Measurements from ENCODE around the gene SKAP2. TPM values are rescaled to one million over a fixed set of nuclear protein-coding genes. Genes with fewer than 3 reads are reported as not detected.

SKAP2 gene
- polyA plus RNA-seq, 2 of the 4 experiments (the other 2 are of a cell fraction) = 18.7 to 23.0 TPM

DNA sequence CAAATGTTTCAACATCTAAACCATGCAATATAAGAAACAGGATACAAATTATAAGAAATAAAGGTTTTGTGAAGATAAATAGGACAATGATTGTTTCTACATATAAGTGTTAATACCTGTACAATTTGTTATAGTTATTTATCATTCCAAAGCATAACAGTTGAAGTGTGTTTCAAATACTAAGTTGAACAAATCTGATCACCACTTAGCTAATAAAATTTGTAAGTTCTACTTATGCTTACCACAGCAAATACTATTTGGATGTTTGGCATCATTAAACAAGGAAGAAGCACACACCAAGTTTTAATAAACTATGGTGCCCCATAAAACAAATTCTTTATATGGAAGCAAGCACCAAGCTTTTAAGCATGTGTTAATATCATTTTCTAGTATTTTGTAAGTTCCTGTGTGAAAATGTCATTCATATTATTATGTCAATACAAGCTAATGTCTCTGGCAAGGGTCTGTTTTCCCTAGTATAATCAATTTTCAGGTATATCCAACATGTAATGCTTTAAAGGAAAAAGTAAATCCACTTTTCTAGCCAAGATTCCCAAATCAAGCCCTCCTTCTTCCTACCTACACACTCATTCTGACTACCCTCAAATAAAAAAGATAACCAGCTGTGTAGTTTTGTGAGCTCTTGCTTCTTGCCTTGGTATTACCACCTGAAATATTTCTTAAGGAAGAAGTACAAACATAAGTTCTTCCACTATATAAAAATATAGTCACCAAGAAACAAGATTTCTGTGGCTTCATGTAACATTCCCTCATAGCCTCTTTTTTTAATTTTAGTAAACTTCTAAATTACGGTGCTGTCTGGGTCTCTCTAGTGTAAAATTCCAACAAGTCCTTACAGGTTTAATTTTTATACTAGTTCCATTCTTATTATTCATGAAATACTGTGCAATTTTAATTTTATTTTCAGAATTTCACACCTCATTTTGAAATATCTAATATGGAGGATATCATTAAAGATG is 9.2 kb downstream of the SKAP2 start:
- ATAC-seq = no peak
- POLR2A ChIA-PET = interaction anchor here (2.5 kb wide), 1 partner anchor 9 kb away, joined by 6 read pairs; the partner anchor contains the start of gene SKAP2
- Histone ChIP-seq H3K4me1 (peaks cover 9% of the 10 kb centered on the region), H3K4me2 (no peak overlapping the region), H3K27ac (no peak overlapping the region), H3K4me3 (no peak overlapping the region), H3K9me3 (no peaks in the 10 kb centered on the region)
- no peak for FAIRE-seq
- CTCF ChIA-PET = interaction anchor here (0.8 to 6.5 kb wide), 12 partner anchors 8 to 325 kb away, joined by 3 to 71 read pairs (median 5); partner anchors contain the start of gene HOXA5
- no peak for DNase-seq (ENCODE audit: low read depth in 1 of 2, low spot score in 1 of 2)
- TF ChIP-seq MAFK (IDR thresholded peaks at IDR 0.05; ENCODE audit: partially characterized antibody) = peak; percentile 48
- TF ChIP-seq RAD21 (conservative IDR thresholded peaks at IDR 0.05 in 1 of 2, IDR thresholded peaks at IDR 0.05 in 1 of 2) = no peak
- WGBS (ENCODE audit: missing lambda C conversion rate) = 91% methylated on average over 1 of the region's 1 CpG

- WGBS (ENCODE audit: missing lambda C conversion rate) = 14% methylated on average over 4 of the region's 4 CpGs
- ATAC-seq (peak; percentile 78 to 86; a peak in 5 of 6 replicates), FAIRE-seq (no peak)
Measured at GRCh38 chr7:26853788-26854393, 10.5 kb downstream of the SKAP2 start.

GRCh38 chr7:26850193-26850651 is 14.2 kb downstream of the SKAP2 start:
- POLR2A ChIA-PET = no interaction called here
- CTCF ChIA-PET = interaction anchor here (0.9 to 1.5 kb wide), 4 partner anchors 284 to 303 kb away, joined by 4 to 5 read pairs (median 5); partner anchors contain the start of gene HOXA3
- WGBS (ENCODE audit: missing lambda C conversion rate) = 91% methylated on average over 8 of the region's 8 CpGs
- H3K27ac ChIP-seq = no peak overlapping the region
- H3K4me3 ChIP-seq = no peak overlapping the region
- no peaks in the 10 kb centered on the region; the same call in 2 of the 3 replicates for H3K4me1 ChIP-seq
- no peak for FAIRE-seq
- TF ChIP-seq ATOH8 (CRISPR knock-in tag; IDR thresholded peaks at IDR 0.05; ENCODE audit: low read depth) = no peak
- TF ChIP-seq, protein P1, sequence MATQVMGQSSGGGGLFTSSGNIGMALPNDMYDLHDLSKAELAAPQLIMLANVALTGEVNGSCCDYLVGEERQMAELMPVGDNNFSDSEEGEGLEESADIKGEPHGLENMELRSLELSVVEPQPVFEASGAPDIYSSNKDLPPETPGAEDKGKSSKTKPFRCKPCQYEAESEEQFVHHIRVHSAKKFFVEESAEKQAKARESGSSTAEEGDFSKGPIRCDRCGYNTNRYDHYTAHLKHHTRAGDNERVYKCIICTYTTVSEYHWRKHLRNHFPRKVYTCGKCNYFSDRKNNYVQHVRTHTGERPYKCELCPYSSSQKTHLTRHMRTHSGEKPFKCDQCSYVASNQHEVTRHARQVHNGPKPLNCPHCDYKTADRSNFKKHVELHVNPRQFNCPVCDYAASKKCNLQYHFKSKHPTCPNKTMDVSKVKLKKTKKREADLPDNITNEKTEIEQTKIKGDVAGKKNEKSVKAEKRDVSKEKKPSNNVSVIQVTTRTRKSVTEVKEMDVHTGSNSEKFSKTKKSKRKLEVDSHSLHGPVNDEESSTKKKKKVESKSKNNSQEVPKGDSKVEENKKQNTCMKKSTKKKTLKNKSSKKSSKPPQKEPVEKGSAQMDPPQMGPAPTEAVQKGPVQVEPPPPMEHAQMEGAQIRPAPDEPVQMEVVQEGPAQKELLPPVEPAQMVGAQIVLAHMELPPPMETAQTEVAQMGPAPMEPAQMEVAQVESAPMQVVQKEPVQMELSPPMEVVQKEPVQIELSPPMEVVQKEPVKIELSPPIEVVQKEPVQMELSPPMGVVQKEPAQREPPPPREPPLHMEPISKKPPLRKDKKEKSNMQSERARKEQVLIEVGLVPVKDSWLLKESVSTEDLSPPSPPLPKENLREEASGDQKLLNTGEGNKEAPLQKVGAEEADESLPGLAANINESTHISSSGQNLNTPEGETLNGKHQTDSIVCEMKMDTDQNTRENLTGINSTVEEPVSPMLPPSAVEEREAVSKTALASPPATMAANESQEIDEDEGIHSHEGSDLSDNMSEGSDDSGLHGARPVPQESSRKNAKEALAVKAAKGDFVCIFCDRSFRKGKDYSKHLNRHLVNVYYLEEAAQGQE (IDR thresholded peaks at IDR 0.05) = no peak
- TF ChIP-seq FOSL2 (IDR thresholded peaks at IDR 0.05) = no peak
- TF ChIP-seq FOSL2 (CRISPR knock-in tag; IDR thresholded peaks at IDR 0.05) = peak; percentile 28; the same call in 1 of the 2 replicates
- DNase-seq (ENCODE audit: low read depth in 1 of 2, low spot score in 1 of 2) = no peak
- no peaks in the 10 kb centered on the region for H3K9me3 ChIP-seq
- H3K4me2 ChIP-seq = no peak overlapping the region
- no peak for ATAC-seq

More at GRCh38 chr7:26853788-26854393, 10.5 kb downstream of the SKAP2 start:
- Histone ChIP-seq H3K27ac (no peak overlapping the region), H3K4me1 (peaks cover 9% of the 10 kb centered on the region), H3K9me3 (no peaks in the 10 kb centered on the region), H3K4me3 (no peak overlapping the region), H3K4me2 (peak overlapping the region; percentile 36; the same call in 2 of the 3 replicates)
- peak in 1 of 2 experiments; percentile 67 for DNase-seq (ENCODE audit: low read depth in 1 of 2, low spot score in 1 of 2)
- POLR2A ChIA-PET = no interaction called here
- CTCF ChIA-PET = interaction anchor here (0.7 to 6.5 kb wide), 28 partner anchors 13 to 484 kb away, joined by 3 to 71 read pairs (median 4); partner anchors contain the start of genes HOXA3 and HOXA5
- TF ChIP-seq SMC3 (IDR thresholded peaks at IDR 0.05) = peak; percentile 95
- no peak for TF ChIP-seq MYC (IDR thresholded peaks at IDR 0.05; ENCODE audit: borderline replicate concordance, low read length)
- TF ChIP-seq NFE2L2 (conservative IDR thresholded peaks at IDR 0.05; ENCODE audit: low read length) = no peak
- TF ChIP-seq RNF2 (IDR thresholded peaks at IDR 0.05; ENCODE audit: borderline replicate concordance, low read depth) = no peak
- TF ChIP-seq, protein P2, sequence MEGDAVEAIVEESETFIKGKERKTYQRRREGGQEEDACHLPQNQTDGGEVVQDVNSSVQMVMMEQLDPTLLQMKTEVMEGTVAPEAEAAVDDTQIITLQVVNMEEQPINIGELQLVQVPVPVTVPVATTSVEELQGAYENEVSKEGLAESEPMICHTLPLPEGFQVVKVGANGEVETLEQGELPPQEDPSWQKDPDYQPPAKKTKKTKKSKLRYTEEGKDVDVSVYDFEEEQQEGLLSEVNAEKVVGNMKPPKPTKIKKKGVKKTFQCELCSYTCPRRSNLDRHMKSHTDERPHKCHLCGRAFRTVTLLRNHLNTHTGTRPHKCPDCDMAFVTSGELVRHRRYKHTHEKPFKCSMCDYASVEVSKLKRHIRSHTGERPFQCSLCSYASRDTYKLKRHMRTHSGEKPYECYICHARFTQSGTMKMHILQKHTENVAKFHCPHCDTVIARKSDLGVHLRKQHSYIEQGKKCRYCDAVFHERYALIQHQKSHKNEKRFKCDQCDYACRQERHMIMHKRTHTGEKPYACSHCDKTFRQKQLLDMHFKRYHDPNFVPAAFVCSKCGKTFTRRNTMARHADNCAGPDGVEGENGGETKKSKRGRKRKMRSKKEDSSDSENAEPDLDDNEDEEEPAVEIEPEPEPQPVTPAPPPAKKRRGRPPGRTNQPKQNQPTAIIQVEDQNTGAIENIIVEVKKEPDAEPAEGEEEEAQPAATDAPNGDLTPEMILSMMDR (IDR thresholded peaks at IDR 0.05) = peak; percentile 86
- TF ChIP-seq KDM1A (IDR thresholded peaks at IDR 0.05; ENCODE audit: low read depth) = no peak
- TF ChIP-seq HDAC2 (IDR thresholded peaks at IDR 0.05) = no peak
- peak; percentile 79 to 80 for TF ChIP-seq RAD21 (conservative IDR thresholded peaks at IDR 0.05 in 1 of 2, IDR thresholded peaks at IDR 0.05 in 1 of 2)
- no peak for TF ChIP-seq GATA3 (IDR thresholded peaks at IDR 0.05; ENCODE audit: borderline replicate concordance)
- no peak for TF ChIP-seq KDM5A (IDR thresholded peaks at IDR 0.05)

Measured in A549 (cell line).